ENCODE data around the gene C1QTNF9.
A peak's percentile ranks its signal among the peaks of the same experiment; 100 is the strongest.
"Not testable (repeated sequence)": the region's sequence is repeated elsewhere in the genome, so short reads cannot be mapped to it uniquely, and the experiment has no call there.

The C1QTNF9 gene

GRCh38 chr13:24323036-24323738 lies 13.8 kb downstream of the C1QTNF9 start:
- peak; percentile 5 for DNase-seq (ENCODE audit: low spot score)

GRCh38 chr13:24323739-24324075 lies 14.3 kb downstream of the C1QTNF9 start:
- DNase-seq (ENCODE audit: low spot score) = no peak

- DNase-seq (ENCODE audit: low spot score) = not testable (repeated sequence)
These were observed 18.2 kb downstream of the C1QTNF9 start for GRCh38 chr13:24327598-24327997.

- no peak for DNase-seq (ENCODE audit: low spot score)
These were observed 18.8 kb downstream of the C1QTNF9 start for GRCh38 chr13:24328145-24328544.

- DNase-seq (ENCODE audit: low spot score) = no peak
These were observed 29.3 kb downstream of the C1QTNF9 start for GRCh38 chr13:24338721-24339120.

- no peak for DNase-seq (ENCODE audit: low spot score)
These were observed 30.7 kb downstream of the C1QTNF9 start for GRCh38 chr13:24339937-24340607.

- no peak for DNase-seq (ENCODE audit: low spot score)
These were observed 31.2 kb downstream of the C1QTNF9 start for GRCh38 chr13:24340608-24340955.

- DNase-seq (ENCODE audit: low spot score) = peak; percentile 39
These were observed 32.1 kb downstream of the C1QTNF9 start for GRCh38 chr13:24341439-24341838.

GRCh38 chr13:24348385-24348784 lies 39.0 kb downstream of the C1QTNF9 start:
- DNase-seq (ENCODE audit: low spot score) = peak; percentile 7

GRCh38 chr13:24348797-24349515 lies 39.6 kb downstream of the C1QTNF9 start:
- DNase-seq (ENCODE audit: low spot score) = peak; percentile 6

GRCh38 chr13:24349778-24350664 lies 40.6 kb downstream of the C1QTNF9 start:
- DNase-seq (ENCODE audit: low spot score) = not testable (repeated sequence)

- DNase-seq (ENCODE audit: low spot score) = no peak
These were observed 42.0 kb downstream of the C1QTNF9 start for GRCh38 chr13:24351423-24351822.

- no peak for DNase-seq (ENCODE audit: low spot score)
These were observed 44.4 kb downstream of the C1QTNF9 start for GRCh38 chr13:24353736-24354135.

- peak; percentile 4 for DNase-seq (ENCODE audit: low spot score)
These were observed 45.7 kb downstream of the C1QTNF9 start for GRCh38 chr13:24355103-24355502.

GRCh38 chr13:24356270-24356669 lies 46.9 kb downstream of the C1QTNF9 start:
- DNase-seq (ENCODE audit: low spot score) = no peak

GRCh38 chr13:24356837-24357236 lies 47.5 kb downstream of the C1QTNF9 start:
- no peak for DNase-seq (ENCODE audit: low spot score)

GRCh38 chr13:24357756-24358155 lies 48.4 kb downstream of the C1QTNF9 start:
- no peak for DNase-seq (ENCODE audit: low spot score)

- DNase-seq (ENCODE audit: low spot score) = not testable (repeated sequence)
These were observed 49.5 kb downstream of the C1QTNF9 start for GRCh38 chr13:24358836-24359235.

GRCh38 chr13:24359252-24359651 lies 49.9 kb downstream of the C1QTNF9 start:
- DNase-seq (ENCODE audit: low spot score) = peak; percentile 9

- DNase-seq (ENCODE audit: low spot score) = no peak
These were observed 50.7 kb downstream of the C1QTNF9 start for GRCh38 chr13:24360106-24360505.

GRCh38 chr13:24361113-24361512 lies 51.7 kb downstream of the C1QTNF9 start:
- no peak for DNase-seq (ENCODE audit: low spot score)

- DNase-seq (ENCODE audit: low spot score) = no peak
These were observed 52.5 kb downstream of the C1QTNF9 start for GRCh38 chr13:24361852-24362366.
